ENCODE results near the gene GLB1L3.

GRCh38 chr11:134254433-134255183 is 21.6 kb upstream of the GLB1L3 start:
- TF ChIP-seq POLR2A (IDR thresholded peaks at IDR 0.05) = no peak
- no peak for TF ChIP-seq CTCF (IDR thresholded peaks at IDR 0.05 in 4 of 5, conservative IDR thresholded peaks at IDR 0.05 in 1 of 5)

All from gastrocnemius medialis (tissue), 4 donors.